GM19455 (cell line): ENCODE measurements around the gene BCHE.

Experiments used
- ATAC-seq: cut with Tn5 transposase; IDR thresholded peaks from one replicate; pipeline ENCODE4 v1.9.1; 2021; ENCODE audit not compliant: unreplicated experiment

Gene BCHE

DNA sequence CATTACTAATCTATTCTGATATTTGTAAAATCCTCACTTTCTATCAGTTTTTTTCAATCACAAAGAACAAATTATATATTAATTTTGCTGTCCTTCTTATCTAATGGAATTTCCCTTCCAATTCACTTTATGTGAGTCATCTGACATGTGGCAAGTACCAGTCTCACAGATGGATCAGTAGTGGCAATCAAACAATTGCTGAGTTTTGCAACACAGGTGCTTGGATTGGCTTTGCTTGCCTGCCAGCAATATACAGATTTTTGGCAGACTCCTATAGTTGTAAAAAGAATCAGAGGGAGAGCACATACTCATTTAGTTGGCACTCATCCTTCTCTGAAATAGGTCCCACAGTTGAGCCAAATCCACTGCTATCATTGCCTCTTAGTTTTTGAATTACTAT is 83.7 kb downstream of the BCHE start:
- no peak for ATAC-seq

- ATAC-seq, result no peak
Measured at GRCh38 chr3:165751637-165752036, 85.6 kb downstream of the BCHE start.

DNA sequence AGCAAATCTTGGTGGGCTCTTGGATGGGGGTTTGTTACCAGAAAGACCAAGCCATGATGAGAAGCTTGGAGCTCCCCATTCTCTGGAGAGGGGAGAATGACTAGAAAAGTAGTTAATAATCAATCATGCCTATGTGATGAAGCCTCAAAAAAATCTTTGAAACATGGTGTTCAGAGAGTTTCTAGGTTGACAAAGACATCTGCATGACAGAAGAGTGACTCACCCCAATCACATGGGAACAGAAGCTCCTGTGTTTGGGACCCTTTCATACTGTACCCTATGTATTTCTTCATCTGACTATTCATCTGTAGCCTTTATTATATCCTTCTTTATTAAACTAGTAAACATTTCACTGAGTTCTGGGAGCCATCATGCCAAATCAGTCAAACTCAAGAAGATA is 87.4 kb downstream of the BCHE start:
- no peak for ATAC-seq

- no peak for ATAC-seq
Measured at GRCh38 chr3:165749241-165749640, 88.0 kb downstream of the BCHE start.

DNA sequence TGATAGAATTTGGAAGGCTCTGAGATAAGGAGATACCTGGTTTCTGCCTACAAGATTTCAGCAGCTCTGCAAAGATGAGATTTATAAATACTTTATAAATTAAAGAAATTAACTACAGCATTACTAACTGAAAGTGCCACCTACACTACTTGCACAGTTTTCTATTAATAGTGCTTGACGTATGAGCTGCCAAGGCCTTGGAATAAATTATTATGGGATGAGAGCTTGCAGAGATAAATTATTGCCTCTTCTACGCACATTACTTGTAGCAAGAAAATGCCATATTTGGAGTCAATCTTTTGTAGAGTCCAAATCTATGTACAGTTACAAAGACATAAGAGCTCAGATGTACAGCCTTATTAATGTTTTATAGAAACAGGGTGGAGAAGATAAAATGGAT is 89.1 kb downstream of the BCHE start:
- no peak for ATAC-seq

- no peak for ATAC-seq
Measured at GRCh38 chr3:165746874-165747273, 90.3 kb downstream of the BCHE start.

DNA sequence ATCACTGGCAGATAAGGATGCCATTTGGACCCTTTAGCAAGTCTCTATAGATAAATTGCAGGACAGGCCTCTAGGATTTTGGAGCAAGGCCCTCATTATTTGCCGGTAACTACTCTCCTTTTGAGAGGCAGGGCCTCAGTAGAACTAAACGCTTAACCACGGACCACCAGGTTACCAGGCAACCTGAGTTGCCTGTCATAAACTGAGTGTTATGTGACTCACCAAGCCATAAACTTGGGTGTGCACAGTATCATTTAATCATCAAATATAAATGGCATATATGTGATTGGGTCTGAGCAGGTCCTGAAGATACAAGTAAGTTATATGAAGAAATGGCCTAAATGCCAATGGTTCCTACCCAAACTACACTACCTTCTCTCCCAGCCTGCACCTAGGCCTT is 93.2 kb downstream of the BCHE start:
- ATAC-seq, result no peak

DNA sequence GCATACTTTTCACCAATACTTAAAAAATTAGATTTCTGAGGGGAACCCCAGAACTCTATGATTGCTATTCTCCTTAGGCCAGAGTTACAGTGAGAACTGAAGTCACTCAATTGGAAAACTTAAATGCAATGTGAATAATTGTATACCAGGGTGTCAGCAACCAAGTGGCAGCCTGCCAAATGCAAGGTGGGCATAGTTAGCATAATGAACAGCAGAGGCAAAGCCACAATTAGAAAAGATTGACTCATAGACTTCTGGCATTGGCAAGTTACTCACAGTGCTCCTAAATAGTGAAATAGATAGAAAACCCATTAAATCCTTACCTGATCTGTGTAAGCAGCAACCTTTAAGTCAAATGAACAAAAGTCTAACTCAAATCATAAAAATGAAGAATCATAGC is 94.9 kb downstream of the BCHE start:
- no peak for ATAC-seq

GRCh38 chr3:165729756-165730155 is 107.5 kb downstream of the BCHE start:
- ATAC-seq, result no peak

- no peak for ATAC-seq
Measured at GRCh38 chr3:165728924-165729323, 108.3 kb downstream of the BCHE start.

DNA sequence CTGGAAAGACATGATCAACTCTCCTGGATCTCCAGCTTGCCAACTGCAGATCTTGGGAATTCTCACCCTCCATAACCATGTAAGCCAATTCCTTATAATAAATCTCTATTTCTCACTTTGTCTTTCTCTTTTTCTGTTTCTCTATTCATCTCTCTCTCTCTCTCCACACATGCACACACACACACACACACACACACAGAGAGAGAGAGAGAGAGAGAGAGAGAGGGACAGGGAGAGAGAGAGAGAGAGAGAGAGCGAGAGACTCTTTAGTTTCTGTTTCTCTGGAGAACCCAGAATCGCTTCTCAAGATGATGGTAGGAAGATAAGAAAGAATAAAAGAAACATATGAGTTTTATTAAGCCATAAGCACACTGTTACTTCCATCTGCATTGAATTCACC is 111.9 kb downstream of the BCHE start:
- ATAC-seq, result no peak
